GM21528 (cell line): Measurements from ENCODE around the gene CERK.
"Not testable (repeated sequence)": the region's sequence is repeated elsewhere in the genome, so short reads cannot be mapped to it uniquely, and the experiment has no call there.

Experiments used
- ATAC-seq: cut with Tn5 transposase; IDR thresholded peaks from one replicate; pipeline ENCODE4 v1.9.1; 2021; ENCODE audit warnings: mild to moderate bottlenecking, moderate library complexity; ENCODE audit not compliant: unreplicated experiment, low FRiP score

Gene CERK

DNA sequence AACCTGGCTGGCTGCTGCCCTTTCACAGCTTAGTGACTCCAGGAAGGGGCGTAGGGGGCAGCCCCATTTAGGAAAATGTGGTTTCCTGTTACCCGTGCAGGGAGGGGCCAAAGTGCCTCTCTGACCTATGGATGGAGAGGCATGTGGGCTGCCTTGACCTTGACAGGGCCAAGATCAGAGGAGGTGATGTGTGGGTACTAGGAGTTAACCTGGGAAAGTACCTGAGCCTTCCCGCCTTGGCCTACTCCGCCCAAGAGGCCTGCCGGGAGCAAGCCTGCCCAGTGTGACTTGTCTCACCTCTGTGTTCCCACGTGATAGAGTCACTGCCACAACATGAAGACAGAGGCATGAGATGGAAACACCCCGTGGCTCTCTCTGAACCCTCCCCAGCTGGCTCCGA, 84.5 kb downstream of the CERK start:
- ATAC-seq = no peak

DNA sequence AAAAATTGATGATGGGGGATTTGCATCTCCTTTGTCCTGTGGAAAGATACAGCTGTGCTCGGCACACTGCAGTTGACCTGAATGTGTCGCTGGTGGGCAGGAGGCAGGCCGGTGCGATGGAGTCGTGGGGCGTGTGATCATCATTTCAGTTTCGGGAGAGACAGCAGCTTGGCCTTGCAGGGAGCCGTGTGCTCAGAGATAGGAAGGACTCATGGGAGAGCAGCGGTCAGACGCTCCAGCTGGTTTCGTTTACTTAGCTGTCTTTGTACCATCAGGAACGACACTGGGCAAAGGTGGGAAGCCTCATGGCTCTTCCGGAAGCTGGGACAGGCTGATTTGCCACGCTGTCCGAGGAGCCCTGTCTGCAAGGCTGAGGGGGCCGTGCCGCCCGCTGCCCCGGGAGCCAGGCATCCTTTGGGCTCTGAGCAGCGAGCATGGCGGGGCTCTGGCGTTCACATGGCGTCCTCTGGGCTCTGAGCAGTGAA, 85.2 kb downstream of the CERK start:
- ATAC-seq = no peak

DNA sequence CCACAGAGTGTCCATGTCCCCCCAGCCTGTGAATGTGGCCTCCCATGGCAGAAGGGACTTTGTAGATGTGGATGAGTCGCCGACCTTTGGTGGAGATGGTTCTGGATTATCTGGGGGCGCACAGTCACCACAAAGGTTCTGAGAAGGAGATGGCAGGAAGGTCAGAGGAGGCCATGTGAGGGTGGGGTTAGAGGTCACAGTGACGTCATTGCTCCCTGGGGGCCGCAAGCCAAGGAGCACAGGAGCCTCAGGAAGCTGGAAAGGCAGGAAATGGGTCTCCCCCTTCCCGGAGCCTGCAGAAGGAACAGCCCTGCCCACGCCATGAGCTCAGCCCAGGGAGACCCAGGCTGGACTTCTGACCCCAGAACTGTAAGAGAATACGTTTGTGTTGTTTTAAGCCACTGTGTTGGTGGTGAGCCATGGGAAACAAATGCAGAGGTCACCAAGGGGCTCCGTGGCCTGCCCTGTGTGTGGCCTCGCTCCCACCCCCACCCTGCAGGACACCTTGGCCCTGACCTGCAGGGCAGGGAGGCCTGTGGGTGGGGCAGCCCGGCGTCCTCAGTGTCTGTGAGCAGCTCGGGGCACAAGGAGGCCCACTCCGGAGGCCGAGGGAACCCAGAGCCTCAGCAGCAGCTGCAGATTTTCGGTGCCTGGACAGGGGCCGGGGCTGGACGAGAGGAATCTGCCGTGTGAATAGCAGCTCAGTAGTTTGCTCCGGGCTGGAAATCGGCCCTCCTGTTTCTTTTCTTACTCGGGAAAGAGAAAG, 85.8 kb downstream of the CERK start:
- ATAC-seq = no peak

DNA sequence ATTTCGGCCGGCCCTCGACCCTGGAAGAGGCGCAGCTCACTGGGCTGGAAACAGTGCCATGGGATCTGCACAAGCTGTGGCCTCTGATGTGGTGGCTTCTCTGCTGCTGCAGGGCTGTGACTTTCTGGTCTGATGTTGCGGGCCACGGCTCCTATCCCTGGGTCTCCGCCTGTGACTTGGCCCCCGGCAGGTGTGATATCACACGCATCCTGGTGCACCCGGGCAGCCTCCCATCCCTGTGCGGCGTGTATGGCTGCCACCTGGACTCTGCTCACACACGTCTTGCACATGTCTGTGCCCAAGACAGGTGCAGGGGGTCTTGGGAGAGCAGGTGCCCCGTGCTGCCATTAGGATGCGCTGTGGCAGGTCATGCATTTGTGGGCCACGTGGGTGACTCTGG, 86.7 kb downstream of the CERK start:
- ATAC-seq = no peak

DNA sequence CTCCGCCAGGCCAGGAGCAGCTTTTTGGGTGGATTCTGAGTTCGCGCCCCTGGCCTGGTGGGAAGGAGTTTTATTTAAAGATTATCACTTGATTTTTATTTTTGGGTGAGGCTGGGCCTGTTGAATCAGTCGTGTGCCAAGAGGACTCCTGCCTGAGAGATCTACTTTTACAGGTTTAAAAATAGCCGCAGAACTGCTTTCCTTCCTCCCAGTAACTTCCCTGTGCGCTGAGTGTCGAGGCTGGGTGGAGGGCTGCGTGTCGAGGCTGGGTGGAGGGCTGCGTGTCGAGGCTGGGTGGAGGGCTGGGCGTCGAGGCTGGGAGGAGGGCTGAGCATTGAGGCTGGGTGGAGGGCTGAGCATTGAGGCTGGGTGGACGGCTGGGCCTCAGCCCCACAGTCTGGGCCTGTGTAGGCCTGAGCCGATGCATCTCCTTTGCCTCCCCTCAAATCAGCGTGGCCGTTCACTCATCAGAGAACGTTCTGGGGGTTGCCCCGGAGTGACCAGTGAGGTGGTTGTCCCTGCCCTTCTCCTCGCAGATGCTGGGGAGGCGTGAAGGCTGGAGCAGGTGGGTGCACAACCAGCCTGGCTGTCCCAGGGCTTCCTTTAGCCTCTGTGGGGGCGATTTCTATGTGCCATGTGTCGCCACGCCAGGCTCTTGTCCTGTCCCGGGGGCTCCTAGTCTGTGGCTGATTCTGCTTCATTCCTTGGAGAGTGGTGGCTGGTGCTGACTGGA, 87.8 kb downstream of the CERK start:
- ATAC-seq = no peak

DNA sequence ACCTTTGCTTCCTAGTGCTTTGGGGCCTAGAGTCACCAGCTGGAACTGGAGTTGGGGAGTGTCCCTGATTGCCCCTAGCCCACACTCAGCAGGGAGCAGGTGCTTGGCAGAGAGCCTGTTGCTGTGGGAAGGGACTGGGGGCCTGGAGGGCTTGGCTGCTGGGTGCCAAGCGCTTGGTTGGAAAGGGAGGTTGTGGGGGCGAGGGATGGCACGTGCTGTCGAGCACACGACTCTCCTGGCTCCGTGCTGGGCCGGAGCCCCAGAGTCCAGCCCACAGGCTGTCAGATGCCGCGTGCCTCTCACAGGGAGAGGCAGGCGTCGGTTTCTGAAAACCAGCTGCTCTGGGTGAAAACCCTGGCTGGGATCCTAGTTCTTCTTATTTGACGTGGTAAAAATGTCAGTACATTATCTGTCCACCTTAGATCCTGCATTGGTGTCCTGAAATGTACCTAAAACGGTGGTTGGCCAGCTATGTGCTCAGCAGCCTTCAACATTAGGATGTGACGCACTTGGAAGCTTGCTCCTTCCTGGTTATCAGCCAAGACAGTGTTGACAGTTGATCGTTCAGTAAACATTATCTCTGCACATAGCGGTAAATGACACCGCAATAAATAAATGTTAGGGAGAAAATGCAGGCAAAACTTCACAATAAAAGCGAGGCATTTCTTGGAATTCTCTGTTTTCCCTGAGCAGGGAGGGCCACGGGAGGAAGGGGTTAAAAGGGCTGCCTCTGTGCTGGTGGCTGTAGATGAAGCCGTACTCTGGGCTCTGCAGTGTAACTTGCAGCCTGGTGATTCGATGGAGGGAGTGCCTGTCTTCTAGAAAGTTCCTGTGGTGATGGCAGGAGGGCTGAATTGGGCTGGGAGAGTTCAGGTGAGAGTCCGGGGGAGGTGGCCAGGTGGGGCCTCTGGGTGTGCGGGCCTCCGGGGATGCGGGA, 88.6 kb downstream of the CERK start:
- ATAC-seq = no peak

DNA sequence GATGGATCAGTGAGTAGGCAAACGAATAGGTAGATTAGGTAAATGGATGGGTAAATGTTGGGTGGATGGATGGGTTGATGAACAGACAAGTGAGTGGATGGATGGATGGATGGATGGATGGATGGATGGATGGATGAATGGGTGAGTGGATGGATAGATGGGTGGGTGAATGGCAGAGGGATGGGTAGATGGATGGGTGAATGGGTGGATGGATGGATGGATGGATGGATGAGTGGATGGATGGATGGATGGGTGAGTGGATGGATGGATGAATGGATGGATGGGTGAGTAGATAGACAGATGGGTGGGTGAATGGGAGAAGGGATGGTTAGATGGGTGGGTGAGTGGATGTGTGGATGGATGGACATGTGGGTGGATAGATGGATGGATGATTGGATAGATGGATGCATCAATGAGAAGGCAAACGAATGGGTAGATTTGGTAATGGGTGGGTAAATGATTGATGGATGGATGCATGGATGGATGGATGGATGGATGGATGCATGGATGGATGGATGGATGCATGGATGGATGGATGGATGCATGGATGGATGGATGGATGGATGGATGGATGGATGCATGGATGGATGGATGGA, 89.7 kb downstream of the CERK start:
- ATAC-seq = not testable (repeated sequence)

DNA sequence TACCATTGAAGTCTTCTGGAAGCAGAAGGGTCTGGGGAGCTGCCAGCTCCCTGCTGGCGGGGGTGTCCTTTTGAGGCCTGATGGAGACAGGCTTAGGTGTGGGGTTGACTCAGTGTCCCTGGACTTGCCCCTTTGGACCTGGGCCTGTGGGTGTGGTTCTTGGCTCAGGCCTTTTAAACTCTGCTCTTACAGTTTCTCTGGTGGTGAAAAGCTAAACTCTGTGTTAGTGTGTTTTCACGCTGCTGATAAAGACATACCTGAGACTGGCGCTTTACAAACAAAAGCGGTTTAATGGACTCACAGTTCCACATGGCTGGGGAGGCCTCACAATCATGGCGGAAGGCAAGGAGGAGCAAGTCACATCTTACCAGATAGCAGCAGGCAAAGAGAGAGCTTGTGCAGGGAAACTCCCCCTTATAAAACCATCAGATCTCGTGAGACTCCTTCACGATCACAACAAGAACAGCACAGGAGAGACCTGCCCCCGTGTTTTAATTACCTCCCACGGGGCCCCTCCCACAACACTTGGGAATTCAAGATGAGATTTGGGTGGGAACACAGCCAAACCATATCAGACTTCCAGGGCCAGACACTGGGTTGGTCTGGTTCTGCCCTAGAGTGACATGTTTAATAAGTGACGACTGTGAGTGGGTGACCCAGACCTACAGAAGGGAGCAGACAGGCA, 91.4 kb downstream of the CERK start:
- no peak for ATAC-seq

DNA sequence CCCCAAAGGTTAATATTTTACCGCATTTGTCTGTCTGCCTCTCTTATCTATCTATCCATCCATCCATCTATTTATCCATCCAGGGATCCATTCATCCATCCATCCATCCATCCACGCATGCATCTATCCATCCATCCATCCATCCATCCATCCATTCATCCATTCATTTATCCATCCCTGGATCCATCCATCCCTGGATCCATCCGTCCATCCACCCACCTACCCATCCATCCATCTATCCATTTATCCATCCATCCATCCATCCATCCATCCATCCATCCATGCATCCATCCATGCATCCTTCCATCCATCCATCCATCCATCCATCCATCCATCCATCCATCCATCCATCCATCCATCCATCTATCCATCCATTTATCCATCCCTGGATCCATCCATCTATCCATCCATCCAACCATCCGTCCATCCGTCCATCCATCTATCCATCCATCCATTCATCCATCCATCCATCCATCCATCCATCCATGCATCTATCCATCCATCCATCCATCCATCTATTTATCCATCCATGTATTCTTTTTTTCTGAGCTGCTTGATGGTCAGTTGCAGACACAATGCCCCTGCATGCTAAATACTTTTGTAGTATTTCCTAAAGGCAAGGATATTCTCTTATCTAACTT, 95.1 kb downstream of the CERK start:
- ATAC-seq = not testable (repeated sequence)

DNA sequence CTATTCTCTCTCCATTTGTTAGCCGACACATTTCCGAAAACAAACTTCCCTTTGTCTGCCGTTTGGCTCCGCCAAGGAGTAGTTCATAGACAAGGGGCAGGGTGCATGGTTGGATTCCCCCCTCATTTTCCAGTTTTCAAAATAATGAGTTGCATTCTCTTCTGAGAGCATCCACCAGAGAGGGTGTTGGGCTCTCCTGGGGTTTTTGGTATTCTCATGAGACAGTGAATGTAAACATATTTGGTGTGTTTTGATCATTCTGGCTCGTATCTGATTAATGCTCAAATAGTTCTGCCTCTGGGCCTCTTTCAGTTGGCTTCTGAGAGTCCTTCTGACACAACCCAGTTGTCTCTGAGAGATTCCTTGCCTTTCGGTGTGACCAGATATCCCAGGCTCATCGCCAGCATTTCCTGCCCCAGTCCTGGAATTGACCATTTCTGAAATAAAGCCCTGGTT, 96.2 kb downstream of the CERK start:
- ATAC-seq = no peak

DNA sequence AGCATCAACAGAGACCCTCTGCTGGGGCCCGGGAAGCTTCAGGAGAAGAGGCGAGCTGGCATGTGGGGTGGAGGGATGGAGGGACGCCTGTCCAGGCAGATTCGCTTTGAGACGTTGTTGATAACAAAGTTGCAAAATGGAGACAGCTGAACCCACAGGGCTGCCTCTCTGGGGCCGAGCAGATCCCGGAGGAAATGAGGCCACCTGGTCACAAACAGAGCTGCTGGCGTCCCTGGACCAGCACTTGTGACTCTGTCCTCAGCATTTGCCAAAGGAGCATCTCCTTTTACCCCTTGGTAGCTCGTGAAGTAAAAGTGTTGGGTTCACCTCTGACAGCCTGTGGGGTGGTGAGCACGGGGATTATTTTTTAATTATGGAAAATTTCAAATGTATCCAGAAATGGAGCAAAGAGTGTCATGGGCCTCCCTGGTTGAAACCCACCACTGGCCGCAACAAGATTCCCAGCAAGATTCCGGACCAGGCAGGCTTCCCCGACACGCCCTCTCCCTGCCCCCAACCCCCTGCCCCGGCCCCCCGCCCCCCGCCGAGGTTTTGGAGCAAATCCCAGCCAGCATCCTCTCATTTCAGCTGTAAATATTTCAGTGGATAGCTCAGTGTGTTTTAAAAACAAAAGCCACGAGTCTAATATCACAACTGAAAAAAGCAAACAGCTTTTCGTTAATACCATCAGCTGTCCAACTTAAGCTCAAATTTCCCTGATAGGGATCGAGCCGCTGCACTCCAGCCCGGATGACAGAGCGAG, 97.6 kb downstream of the CERK start:
- no peak for ATAC-seq

DNA sequence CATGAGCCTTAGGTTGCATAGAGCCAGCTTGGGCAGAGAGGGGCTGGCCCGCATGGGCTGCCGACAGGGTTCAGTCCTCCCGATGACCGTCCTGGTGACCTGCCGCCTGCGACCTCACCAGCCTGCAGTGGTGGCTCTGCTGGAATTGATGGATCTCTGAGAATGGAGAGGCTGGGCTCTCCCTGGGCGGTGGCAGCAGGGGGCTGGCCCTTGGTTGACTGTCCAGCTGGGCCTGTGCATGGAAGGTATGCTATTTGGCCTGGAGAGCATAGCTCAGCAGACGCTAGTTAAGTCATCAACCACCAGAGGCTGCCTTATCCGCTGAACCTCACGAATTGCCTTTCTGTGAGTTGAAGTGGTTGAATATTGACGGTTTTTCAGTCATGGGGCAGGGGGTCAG, 98.2 kb downstream of the CERK start:
- no peak for ATAC-seq

DNA sequence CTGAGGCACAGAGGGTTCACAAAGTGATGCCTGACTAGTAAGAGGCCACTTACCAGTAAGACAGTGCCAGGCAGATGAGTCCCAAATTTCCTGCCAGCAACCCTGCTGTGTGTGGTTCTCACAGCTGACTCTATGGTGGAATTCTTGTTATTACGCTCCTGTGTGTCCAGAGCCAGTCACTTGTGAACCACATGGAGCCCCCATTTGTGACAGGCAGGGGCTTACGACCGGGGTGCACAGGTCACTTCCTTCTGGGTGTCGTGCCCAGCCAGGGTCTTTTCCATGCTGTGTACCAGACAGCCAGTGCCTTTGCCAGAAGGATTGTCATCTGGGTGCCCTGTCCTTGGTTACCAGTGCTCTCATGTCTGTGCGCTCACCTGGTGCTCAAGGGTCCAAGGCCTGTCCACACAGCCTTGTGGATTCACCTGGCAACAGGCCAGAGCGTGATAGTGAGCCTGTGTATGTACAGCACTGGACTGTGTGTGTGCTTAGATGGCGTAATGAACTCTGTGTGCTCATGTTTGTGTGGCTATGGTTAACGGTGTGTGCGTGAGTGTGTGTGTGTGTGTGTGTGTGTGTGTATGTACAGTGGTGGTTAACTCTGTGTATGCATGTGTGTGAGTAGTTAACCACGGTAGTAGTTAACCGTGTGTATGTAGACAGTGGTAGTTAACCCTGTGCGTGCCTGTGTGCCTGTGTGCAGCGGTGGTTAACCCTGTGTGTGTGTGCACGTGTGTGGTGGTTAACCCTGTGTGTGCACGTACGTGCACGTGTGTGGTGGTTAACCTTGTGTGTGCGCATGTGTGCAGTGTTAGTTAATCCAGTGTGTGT, 99.2 kb downstream of the CERK start:
- ATAC-seq = no peak

DNA sequence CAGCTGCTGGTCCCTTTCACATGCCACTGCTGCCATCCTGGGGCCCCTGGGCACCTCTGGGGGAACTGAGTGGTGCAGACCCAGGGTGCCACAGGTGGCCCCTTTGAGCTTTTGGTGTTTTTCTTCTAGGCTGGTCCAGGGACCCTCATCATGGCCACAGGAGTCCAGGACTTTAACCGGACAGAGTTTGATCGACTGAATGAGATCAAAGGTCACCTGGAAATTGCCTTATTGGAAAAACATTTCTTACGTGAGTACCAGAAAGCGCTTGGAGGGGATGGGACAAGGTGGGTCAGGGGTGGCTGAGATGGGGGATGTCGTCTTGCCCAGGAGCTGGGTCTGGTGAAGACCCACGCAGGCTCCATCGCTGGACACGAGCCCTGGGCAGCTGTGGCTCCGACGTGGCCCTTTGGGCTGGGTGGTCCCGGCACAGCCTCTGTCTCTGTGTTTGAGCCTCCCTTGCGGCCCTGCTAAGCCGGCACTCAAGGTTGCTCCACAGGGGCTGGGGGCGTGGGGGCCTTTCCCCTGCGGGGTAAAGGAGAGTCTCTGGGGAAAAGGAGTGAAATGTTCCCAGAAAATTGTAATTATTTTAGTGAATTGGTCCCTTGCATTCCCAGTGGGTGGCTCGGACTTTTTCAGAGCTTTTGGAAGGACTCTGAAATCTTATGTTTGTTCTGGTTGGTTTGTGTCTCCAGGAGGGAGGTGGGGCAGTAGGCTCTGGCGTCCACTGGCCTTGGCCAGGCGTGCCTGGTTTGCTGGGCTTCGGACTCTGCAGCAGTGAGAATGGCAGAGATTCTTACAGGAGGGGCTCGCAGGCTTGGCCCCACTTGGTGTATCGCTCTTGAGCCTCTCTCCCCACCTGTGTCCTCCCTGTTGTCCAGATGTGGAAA, 100.1 kb downstream of the CERK start:
- no peak for ATAC-seq

DNA sequence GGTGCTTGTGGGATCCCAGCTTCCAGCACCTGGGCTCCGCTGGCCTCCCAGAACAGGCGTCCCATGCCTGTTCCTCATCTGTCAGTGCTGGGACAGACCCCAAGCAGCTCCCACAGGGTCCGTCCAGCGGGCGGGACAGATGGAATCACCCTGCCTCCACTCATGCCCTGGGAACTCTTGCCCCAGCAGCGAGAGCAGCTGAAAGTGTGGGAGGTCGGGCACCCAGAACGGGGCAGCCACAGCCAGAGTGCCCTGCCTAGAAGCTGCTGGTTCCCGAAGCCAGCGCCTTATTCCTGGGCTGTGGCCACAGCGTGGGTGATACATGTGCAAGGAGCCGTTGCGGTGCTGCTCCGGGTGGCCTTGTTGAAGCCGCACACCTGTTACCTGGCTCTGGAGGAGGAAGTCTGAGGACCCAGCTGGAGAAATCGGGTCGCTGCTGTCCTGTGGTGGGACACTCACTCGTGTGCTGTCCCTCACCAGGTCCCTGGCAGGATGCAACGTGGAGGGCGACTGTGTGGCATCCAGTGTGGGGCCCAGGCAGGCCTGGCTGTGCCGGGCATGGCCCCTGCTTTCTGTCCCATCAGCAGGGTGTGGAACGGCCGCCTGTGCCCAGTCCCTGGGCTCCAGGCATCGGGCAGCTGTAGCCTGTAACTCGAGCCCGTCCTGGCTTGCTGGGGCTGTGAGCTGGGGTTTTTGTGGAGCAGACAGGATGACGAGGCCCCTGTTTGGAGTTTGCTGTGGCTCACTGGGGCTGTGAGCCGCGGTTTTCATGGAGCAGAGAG, 101.6 kb downstream of the CERK start:
- no peak for ATAC-seq

DNA sequence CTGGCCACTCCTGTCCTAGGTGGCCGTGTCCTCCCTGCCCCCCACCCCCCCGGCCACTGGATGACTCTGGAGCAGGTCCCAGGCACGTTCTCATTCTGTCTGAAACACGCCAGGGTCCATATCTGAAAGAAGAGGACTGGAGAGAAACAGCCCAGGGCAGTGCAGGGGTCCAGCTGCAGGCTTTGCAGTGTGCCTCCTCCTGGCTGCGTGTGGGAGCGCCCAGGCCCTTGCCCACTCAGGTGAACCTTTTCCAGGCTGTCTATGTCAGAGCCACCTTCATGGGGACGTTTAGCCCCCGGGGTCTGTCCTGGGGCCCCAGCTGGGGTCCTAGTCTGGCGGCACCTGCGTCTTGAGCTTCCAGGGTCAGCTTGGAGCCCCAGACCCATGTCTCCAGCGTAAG, 102.3 kb downstream of the CERK start:
- ATAC-seq = no peak
